Loucy (cell line): Measurements from ENCODE around the gene PNMA1.

Experiments used
- H2AFZ ChIP-seq: fragments of 200-600 bp; sonication (generic); 2 replicates; pipeline ENCODE4 v1.6.0; 2016; ENCODE audit warnings: antibody characterized with exemption, mild to moderate bottlenecking, low read length, moderate library complexity
- H3F3A ChIP-seq: fragments of 200-600 bp; 2 replicates; pipeline ENCODE4 v1.6.0; 2016; ENCODE audit warnings: antibody characterized with exemption, low read depth, mild to moderate bottlenecking
- H3K27me3 ChIP-seq: fragments of 200-600 bp; sonication (generic); 2 replicates; pipeline ENCODE4 v1.6.1; 2014; ENCODE audit warnings: low read length, mild to moderate bottlenecking; ENCODE audit not compliant: insufficient read depth, poor library complexity, severe bottlenecking
- H3K36me3 ChIP-seq: fragments of 200-600 bp; sonication (generic); 2 replicates; pipeline ENCODE4 v1.6.1; 2016; ENCODE audit warnings: low read length; ENCODE audit not compliant: insufficient read depth
- H3K4me1 ChIP-seq: fragments of 200-600 bp; sonication (generic); 2 replicates; pipeline ENCODE4 v1.5.1; 2014; ENCODE audit warnings: low read length, mild to moderate bottlenecking; ENCODE audit not compliant: insufficient read depth, poor library complexity, severe bottlenecking
- H3K4me2 ChIP-seq: fragments of 200-600 bp; sonication (generic); 2 replicates; pipeline ENCODE4 v1.6.0; 2014; ENCODE audit warnings: antibody characterized with exemption, low read length, low read depth, mild to moderate bottlenecking; ENCODE audit not compliant: poor library complexity, severe bottlenecking
- H3K4me3 ChIP-seq: fragments of 200-600 bp; sonication (generic); 2 replicates; pipeline ENCODE4 v1.5.1; 2014; ENCODE audit warnings: low read length, mild to moderate bottlenecking, mixed read lengths; ENCODE audit not compliant: poor library complexity, severe bottlenecking
- H3K79me2 ChIP-seq: fragments of 200-600 bp; sonication (generic); 2 replicates; pipeline ENCODE4 v1.6.1; 2014; ENCODE audit warnings: low read length; ENCODE audit not compliant: insufficient read depth
- H3K9ac ChIP-seq: fragments of 200-600 bp; sonication (generic); 2 replicates; pipeline ENCODE4 v1.6.0; 2014; ENCODE audit warnings: mild to moderate bottlenecking, low read depth, low read length, moderate library complexity; ENCODE audit not compliant: poor library complexity, severe bottlenecking
- H3K9me2 ChIP-seq: fragments of 200-600 bp; sonication (generic); replicated peaks from 2 replicates; pipeline ENCODE4 v1.6.1; 2016; ENCODE audit warnings: low read depth, low read length, mixed read lengths
- H3K9me3 ChIP-seq: fragments of 200-600 bp; sonication (generic); 2 replicates; pipeline ENCODE4 v1.6.1; 2014; ENCODE audit warnings: mild to moderate bottlenecking, antibody characterized with exemption, low read length, low read depth; ENCODE audit not compliant: insufficient read depth
- H4K20me1 ChIP-seq: fragments of 200-600 bp; sonication (generic); 2 replicates; pipeline ENCODE4 v1.6.0; 2014; ENCODE audit warnings: antibody characterized with exemption, low read length, mild to moderate bottlenecking; ENCODE audit not compliant: insufficient read depth, poor library complexity, severe bottlenecking
- EZH2phosphoT487 ChIP-seq: fragments of 200-600 bp; IDR thresholded peaks from 2 replicates; pipeline ENCODE4 v1.6.1; 2018; ENCODE audit warnings: antibody characterized with exemption, mild to moderate bottlenecking, moderate library complexity, borderline replicate concordance
- TF ChIP-seq, protein P1 (sequence below): fragments of 200-600 bp; sonication (generic); conservative IDR thresholded peaks from 2 replicates; pipeline ENCODE4 v1.5.1; 2014; ENCODE audit warnings: mild to moderate bottlenecking, antibody characterized with exemption, low read length

Gene PNMA1

DNA sequence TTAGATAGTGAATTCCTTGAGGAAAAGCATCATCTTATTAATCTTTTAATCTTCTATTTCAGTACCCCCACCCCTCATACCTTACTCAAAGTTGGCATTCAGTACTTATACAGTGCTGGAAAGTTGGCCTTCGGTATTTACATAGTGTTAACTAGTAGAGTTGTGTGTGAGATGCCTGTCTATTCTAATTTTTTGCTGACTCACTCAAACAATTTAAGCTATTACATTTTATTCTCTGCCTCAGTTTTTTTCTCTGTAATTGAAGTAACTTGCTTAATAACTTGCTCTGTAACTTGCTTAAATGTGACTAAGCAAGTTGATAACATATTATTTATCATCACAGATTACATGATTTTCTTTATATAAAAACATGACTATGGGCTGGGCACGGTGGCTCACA lies 49.1 kb downstream of the PNMA1 start:
- H3K9me2 ChIP-seq: no peaks in the 10 kb centered on the region
- H3K9me3 ChIP-seq: no peaks in the 10 kb centered on the region

DNA sequence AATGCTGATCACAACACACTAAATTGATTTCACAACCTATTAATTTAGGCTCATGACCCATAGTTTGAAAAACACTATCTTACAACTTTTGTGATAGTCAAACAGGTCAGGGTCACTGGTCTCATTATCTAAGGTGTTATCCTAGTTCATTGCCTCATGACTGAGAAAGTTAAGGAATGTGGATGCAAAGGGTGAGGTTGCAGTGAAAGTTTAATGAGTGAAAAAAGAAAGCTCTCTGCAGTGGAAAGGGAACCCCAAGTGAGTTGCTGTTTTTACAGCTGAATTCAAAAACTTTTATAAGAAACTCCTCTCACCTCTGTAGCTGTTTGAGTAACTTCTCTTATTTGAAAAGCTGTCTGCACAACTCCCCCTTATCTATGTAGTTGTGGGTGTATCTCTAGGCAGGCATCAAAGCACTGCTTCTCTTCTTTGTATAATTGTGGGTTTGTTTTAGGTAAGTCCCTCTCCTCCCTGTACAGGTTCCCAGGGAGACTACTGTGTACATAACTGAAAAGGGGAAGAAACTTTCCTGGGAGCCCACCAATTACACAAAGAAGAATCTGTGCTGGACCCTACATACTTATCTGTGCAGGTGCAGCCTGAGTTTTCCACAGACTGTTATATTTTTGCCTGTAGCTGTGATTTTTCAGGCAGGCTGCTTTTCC lies 50.5 kb downstream of the PNMA1 start:
- H3K9me3 ChIP-seq: no peaks in the 10 kb centered on the region
- no peaks in the 10 kb centered on the region for H3K36me3 ChIP-seq
- no peaks in the 10 kb centered on the region for H4K20me1 ChIP-seq
- H3K4me1 ChIP-seq: no peaks in the 10 kb centered on the region
- TF ChIP-seq EZH2phosphoT487: no peak
- TF ChIP-seq, protein P1, sequence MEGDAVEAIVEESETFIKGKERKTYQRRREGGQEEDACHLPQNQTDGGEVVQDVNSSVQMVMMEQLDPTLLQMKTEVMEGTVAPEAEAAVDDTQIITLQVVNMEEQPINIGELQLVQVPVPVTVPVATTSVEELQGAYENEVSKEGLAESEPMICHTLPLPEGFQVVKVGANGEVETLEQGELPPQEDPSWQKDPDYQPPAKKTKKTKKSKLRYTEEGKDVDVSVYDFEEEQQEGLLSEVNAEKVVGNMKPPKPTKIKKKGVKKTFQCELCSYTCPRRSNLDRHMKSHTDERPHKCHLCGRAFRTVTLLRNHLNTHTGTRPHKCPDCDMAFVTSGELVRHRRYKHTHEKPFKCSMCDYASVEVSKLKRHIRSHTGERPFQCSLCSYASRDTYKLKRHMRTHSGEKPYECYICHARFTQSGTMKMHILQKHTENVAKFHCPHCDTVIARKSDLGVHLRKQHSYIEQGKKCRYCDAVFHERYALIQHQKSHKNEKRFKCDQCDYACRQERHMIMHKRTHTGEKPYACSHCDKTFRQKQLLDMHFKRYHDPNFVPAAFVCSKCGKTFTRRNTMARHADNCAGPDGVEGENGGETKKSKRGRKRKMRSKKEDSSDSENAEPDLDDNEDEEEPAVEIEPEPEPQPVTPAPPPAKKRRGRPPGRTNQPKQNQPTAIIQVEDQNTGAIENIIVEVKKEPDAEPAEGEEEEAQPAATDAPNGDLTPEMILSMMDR: no peak
- no peaks in the 10 kb centered on the region for H3K79me2 ChIP-seq
- H3K4me3 ChIP-seq: no peak overlapping the region
- no peaks in the 10 kb centered on the region for H3K27me3 ChIP-seq
- H3K9me2 ChIP-seq: no peaks in the 10 kb centered on the region
- H3K4me2 ChIP-seq: no peak overlapping the region
- H3K9ac ChIP-seq: no peak overlapping the region
- no peaks in the 10 kb centered on the region for H3F3A ChIP-seq
- no peak overlapping the region for H2AFZ ChIP-seq

More for the DNA sequence above, 49.1 kb downstream of the PNMA1 start:
- Histone ChIP-seq H3K27me3 (no peaks in the 10 kb centered on the region), H4K20me1 (no peaks in the 10 kb centered on the region), H3K9ac (no peak overlapping the region), H3K4me2 (no peak overlapping the region), H3K4me3 (no peak overlapping the region), H3K4me1 (no peaks in the 10 kb centered on the region), H3K79me2 (no peaks in the 10 kb centered on the region), H3F3A (no peaks in the 10 kb centered on the region), H3K36me3 (no peaks in the 10 kb centered on the region), H2AFZ (no peak overlapping the region)
- no peak for TF ChIP-seq EZH2phosphoT487
- TF ChIP-seq, protein P1: no peak

DNA sequence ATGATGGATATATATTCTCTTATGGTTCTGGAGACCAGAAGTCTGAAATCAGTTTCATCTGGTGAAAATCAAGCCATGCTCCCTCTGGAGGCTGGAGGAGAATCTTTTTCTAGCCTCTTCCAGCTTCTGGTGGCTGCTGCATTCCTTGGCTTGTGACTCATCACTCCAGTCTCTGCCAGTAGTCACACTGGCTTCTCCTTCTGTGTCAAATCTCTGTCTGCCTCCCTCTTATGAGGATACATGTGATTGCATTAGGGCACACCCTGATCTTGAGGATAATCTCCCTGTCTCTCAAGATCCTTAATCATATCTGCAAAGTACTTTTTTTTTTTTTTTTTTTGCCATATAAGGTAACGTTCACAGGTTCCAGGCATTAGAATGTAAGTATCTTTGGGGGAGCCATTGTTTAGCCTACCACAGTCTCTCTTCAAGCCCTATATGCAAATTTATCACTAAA lies 51.7 kb downstream of the PNMA1 start:
- Histone ChIP-seq H3K27me3 (no peaks in the 10 kb centered on the region), H3K9me3 (no peaks in the 10 kb centered on the region), H3K4me2 (no peak overlapping the region), H3K79me2 (no peaks in the 10 kb centered on the region), H3K36me3 (no peaks in the 10 kb centered on the region), H3K4me1 (no peaks in the 10 kb centered on the region), H4K20me1 (no peaks in the 10 kb centered on the region), H2AFZ (no peak overlapping the region), H3K4me3 (no peak overlapping the region), H3F3A (no peaks in the 10 kb centered on the region), H3K9ac (no peak overlapping the region), H3K9me2 (no peaks in the 10 kb centered on the region)
- no peak for TF ChIP-seq EZH2phosphoT487
- TF ChIP-seq, protein P1: peak; percentile 33
